Muscle of leg (tissue), 16 donors: Measurements from ENCODE around the gene ATXN7L3B. TPM values are rescaled to one million over a fixed set of nuclear protein-coding genes. Genes with fewer than 3 reads are reported as not detected.
"Not testable (repeated sequence)": the region's sequence is repeated elsewhere in the genome, so short reads cannot be mapped to it uniquely, and the experiment has no call there.

ENCODE experiments used
- DNase-seq: peaks from one replicate; pipeline ENCODE4 v3.0.0; 2013
- H3K27ac ChIP-seq: one replicate; pipeline ENCODE4 v1.5.1; 2013; ENCODE audit warnings: mild to moderate bottlenecking, low read length, control low read depth
- H3K27me3 ChIP-seq: one replicate; pipeline ENCODE4 v1.6.1; 2013; ENCODE audit warnings: low read length; ENCODE audit not compliant: control insufficient read depth, insufficient read depth
- H3K36me3 ChIP-seq: one replicate; pipeline ENCODE4 v1.6.1; 2013; ENCODE audit warnings: low read length; ENCODE audit not compliant: control insufficient read depth, insufficient read depth
- H3K4me1 ChIP-seq: one replicate; pipeline ENCODE4 v1.6.1; 2013; ENCODE audit warnings: low read length; ENCODE audit not compliant: control insufficient read depth, insufficient read depth
- H3K4me3 ChIP-seq: one replicate; pipeline ENCODE4 v1.5.1; 2013; ENCODE audit warnings: low read length, control low read depth
- H3K9me3 ChIP-seq: replicated peaks from 2 replicates; pipeline ENCODE4 v1.6.1; 2013; ENCODE audit warnings: low read depth, low read length; ENCODE audit not compliant: control insufficient read depth
- WGBS: methylation state at CpG from one replicate; pipeline ENCODE4 v1.1.5; 2013; ENCODE audit warnings: missing lambda C conversion rate; ENCODE audit not compliant: insufficient coverage; 5-methylcytosine and 5-hydroxymethylcytosine counted together
- long read RNA-seq, 11 donors: transcript quantifications; one replicate each; lab custom pipeline, GENCODE V29; 2026
- polyA plus RNA-seq, 8 donors: library from polyadenylated mRNA; unstranded; fragments of 120-200 nt; gene quantifications; one replicate each; pipeline versions ENCODE4 v1.2.1 to v1.2.3, GENCODE V29; 2013; ENCODE audit warnings: inconsistent platforms in 1 of 8, low replicate concordance in 1 of 8; ENCODE audit not compliant: insufficient read length in 8 of 8, insufficient read depth in 1 of 8
- total RNA-seq: library from RNA; stranded (reverse); fragments of 120-200 nt; gene quantifications from one replicate; pipeline ENCODE4 v1.2.4, GENCODE V29; 2013

ATXN7L3B gene, protein sequence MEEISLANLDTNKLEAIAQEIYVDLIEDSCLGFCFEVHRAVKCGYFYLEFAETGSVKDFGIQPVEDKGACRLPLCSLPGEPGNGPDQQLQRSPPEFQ
- total RNA-seq = 32.6 TPM
- polyA plus RNA-seq = 10 to 100 TPM; 41.3 to 58.3 (median 51.3) TPM
- long read RNA-seq, donor 1, full-length matches to known transcripts = 63 of 63 reads
- long read RNA-seq, donor 1, partial matches to known transcripts = 0 of 63 reads
- long read RNA-seq, donor 1, other reads (novel, unspliced or antisense) = 0 of 63 reads
- long read RNA-seq, donor 2, full-length matches to known transcripts = 16 of 16 reads
- long read RNA-seq, donor 2, partial matches to known transcripts = 0 of 16 reads
- long read RNA-seq, donor 2, other reads (novel, unspliced or antisense) = 0 of 16 reads
- long read RNA-seq, donor 3, full-length matches to known transcripts = 116 of 116 reads
- long read RNA-seq, donor 3, partial matches to known transcripts = 0 of 116 reads
- long read RNA-seq, donor 3, other reads (novel, unspliced or antisense) = 0 of 116 reads
- long read RNA-seq, donor 4, full-length matches to known transcripts = 87 of 87 reads
- long read RNA-seq, donor 4, partial matches to known transcripts = 0 of 87 reads
- long read RNA-seq, donor 4, other reads (novel, unspliced or antisense) = 0 of 87 reads
- long read RNA-seq, donor 5, full-length matches to known transcripts = 247 of 247 reads
- long read RNA-seq, donor 5, partial matches to known transcripts = 0 of 247 reads
- long read RNA-seq, donor 5, other reads (novel, unspliced or antisense) = 0 of 247 reads
- long read RNA-seq, donor 6, full-length matches to known transcripts = 140 of 140 reads
- long read RNA-seq, donor 6, partial matches to known transcripts = 0 of 140 reads
- long read RNA-seq, donor 6, other reads (novel, unspliced or antisense) = 0 of 140 reads
- long read RNA-seq, donor 7, full-length matches to known transcripts = 136 of 136 reads
- long read RNA-seq, donor 7, partial matches to known transcripts = 0 of 136 reads
- long read RNA-seq, donor 7, other reads (novel, unspliced or antisense) = 0 of 136 reads
- long read RNA-seq, donor 8, full-length matches to known transcripts = 110 of 110 reads
- long read RNA-seq, donor 8, partial matches to known transcripts = 0 of 110 reads
- long read RNA-seq, donor 8, other reads (novel, unspliced or antisense) = 0 of 110 reads
- long read RNA-seq, donor 9, full-length matches to known transcripts = 121 of 121 reads
- long read RNA-seq, donor 9, partial matches to known transcripts = 0 of 121 reads
- long read RNA-seq, donor 9, other reads (novel, unspliced or antisense) = 0 of 121 reads
- long read RNA-seq, donor 10, full-length matches to known transcripts = 195 of 195 reads
- long read RNA-seq, donor 10, partial matches to known transcripts = 0 of 195 reads
- long read RNA-seq, donor 10, other reads (novel, unspliced or antisense) = 0 of 195 reads
- long read RNA-seq, donor 11, full-length matches to known transcripts = 129 of 129 reads
- long read RNA-seq, donor 11, partial matches to known transcripts = 0 of 129 reads
- long read RNA-seq, donor 11, other reads (novel, unspliced or antisense) = 0 of 129 reads

DNA sequence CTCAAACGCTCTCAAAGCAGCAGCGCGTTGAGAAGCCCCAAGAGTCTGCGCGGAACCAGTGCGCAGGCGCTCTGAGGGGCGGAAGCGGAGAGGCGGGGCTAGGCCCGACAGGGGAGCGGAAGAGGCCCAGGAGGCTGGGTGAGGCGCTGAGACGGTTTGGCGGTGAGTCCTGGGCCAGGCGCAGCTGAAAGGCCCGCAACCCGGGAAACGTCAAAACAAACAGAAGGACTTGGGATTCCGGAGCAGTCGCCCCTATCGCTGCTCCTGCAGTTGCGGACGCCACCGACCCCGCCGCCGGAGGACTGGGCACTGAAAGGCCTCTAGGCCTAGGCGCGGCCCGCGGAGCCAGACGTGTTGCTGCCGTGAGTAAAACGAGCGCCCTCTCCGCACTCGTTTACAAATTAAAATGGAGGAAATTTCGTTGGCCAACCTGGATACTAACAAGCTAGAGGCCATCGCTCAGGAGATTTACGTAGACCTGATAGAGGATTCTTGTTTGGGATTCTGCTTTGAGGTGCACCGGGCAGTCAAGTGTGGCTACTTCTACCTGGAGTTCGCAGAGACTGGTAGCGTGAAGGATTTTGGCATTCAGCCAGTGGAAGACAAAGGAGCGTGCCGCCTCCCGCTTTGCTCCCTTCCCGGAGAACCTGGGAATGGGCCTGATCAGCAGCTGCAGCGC, at the start of gene ATXN7L3B:
TSS of gene ATXN7L3B (plus strand) at position 129 of the 679 bp plus-strand sequence. CDS start at position 407, 278 bp downstream.
- peak within 1 kb of the TSS; percentile 97 for H3K27ac ChIP-seq
- no peaks in the 10 kb centered on the region for H3K27me3 ChIP-seq
- no peaks in the 10 kb centered on the region for H3K9me3 ChIP-seq
- H3K36me3 ChIP-seq = peaks cover 17% of the 10 kb centered on the region
- 0% methylated on average over 47 of the region's 49 CpGs for WGBS
- H3K4me3 ChIP-seq = peak within 1 kb of the TSS; percentile 82
- peak; percentile 98 for DNase-seq
- H3K4me1 ChIP-seq = peaks cover 16% of the 10 kb centered on the region

DNA sequence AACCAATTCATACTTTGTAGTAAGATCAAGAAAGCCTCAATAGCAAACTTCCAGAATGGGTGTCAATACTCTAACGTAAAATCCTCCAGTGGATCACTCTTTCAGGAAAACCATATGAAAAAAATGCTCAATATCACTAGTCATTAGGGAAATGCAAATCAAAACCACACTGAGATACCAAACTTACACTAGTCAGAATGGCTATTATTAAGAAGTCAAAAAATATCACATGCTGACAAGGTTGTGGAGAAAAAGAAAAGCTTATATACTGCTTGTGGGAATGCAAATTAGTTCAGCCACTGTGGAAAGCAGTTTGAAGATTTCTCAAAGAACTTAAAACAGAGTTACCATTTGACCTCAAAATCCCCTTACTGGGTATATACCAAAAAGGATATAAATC, 49.5 kb upstream of the ATXN7L3B start:
- Histone ChIP-seq H3K4me1 (no peaks in the 10 kb centered on the region), H3K27me3 (no peaks in the 10 kb centered on the region), H3K9me3 (no peaks in the 10 kb centered on the region), H3K4me3 (no peak overlapping the region), H3K36me3 (no peaks in the 10 kb centered on the region), H3K27ac (no peak overlapping the region)
- DNase-seq = no peak
- no CpG with 5 or more reads among the region's 1 CpG for WGBS

DNA sequence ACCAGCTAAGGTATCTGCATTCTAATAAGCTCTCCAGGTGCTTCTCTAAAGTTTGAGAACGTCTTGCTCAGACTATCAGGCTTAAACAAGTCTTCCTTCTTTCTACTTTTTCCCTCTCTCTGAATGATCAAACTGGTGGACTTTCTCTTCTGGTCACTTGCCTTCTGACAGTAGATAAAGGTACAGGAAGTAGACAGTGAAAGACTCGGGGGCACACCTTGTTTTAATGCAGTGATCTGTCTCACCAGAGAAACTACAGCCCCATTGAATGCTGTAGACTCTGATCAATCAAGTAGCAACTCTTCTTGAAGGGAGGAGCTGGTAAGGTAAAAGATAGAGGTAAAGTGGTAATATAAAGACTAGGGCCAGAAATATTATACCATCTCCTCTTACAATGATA, 48.1 kb upstream of the ATXN7L3B start:
- no peaks in the 10 kb centered on the region for H3K9me3 ChIP-seq
- WGBS = 40% methylated on average over 1 of the region's 2 CpGs
- no peaks in the 10 kb centered on the region for H3K27me3 ChIP-seq
- H3K4me3 ChIP-seq = no peak overlapping the region
- no peak overlapping the region for H3K27ac ChIP-seq
- no peak for DNase-seq
- H3K4me1 ChIP-seq = no peaks in the 10 kb centered on the region
- no peaks in the 10 kb centered on the region for H3K36me3 ChIP-seq

DNA sequence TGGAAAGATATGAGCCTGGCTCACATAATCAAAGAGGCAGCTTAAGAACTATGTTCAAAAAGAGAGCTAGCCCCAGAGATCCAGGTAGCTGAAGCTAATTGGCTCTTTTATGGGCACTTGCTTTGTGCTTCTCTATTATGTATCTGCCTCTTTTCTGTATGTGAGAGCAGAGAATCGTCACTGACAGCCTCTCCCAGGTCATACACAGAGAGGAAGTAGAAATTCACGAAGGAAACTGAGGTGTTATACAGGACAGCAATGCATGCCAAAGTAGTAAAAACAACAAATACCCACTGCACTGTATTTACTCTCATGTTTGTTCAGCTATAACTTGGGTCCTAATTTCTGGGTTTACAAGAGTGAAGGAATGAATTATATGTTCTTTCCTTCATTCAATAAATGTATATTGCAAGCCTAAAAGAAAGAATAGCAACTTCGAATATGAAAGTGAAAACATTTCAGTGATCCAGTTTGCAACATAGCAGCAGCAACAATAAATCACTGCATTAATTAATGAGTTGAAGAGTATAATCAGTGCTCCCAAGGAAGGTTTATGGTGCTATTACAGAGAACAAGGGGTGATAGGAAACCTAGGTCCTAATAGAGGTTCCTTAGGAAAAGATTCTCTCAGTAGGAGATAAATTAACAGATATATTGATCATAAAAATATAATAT, 47.1 kb upstream of the ATXN7L3B start:
- Histone ChIP-seq H3K4me3 (no peak overlapping the region), H3K27me3 (no peaks in the 10 kb centered on the region), H3K27ac (no peak overlapping the region), H3K36me3 (no peaks in the 10 kb centered on the region), H3K4me1 (no peaks in the 10 kb centered on the region), H3K9me3 (no peaks in the 10 kb centered on the region)
- no CpG with 5 or more reads among the region's 3 CpGs for WGBS
- no peak for DNase-seq

DNA sequence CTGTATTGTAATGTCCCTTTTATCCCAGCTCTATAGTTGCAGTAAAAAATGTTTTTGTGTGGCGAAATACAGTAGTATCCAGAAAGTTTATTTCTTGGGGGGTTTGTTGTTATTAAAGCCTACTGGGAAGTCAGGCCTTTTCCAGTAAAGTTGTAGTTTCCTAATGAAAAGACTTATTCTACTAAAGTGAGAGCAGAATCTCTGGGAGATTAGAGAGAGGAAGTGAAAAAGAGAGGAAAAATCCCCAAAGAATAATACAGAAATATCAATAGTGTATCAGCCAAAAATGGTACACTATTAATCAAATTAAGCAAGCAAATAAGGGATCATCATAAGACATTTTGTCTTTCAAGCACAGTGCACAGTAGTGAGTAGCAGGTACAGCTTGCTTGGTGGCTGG, 46.3 kb upstream of the ATXN7L3B start:
- Histone ChIP-seq H3K4me3 (no peak overlapping the region), H3K27me3 (no peaks in the 10 kb centered on the region), H3K27ac (no peak overlapping the region), H3K36me3 (no peaks in the 10 kb centered on the region), H3K9me3 (no peaks in the 10 kb centered on the region), H3K4me1 (no peaks in the 10 kb centered on the region)
- no CpG with 5 or more reads among the region's 1 CpG for WGBS
- no peak for DNase-seq

DNA sequence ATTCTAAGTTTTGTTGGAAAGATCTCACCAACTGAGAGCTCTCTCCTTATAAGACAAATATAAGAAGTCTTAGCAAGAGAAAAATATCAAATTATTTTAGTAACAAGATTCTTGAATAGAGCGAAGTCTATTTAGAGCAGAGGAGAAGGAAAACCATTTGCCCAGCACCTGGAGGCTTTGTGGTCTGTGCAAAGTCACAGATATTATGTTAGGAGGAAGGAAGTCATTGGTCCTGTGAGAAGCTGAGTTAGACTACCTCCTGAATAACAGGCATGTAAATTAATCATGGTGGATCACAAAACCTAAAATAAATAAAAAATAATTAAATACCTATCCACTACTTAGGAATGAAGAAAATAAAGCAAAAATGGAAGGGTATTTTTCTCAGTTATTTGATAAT, 38.4 kb upstream of the ATXN7L3B start:
- no peaks in the 10 kb centered on the region for H3K9me3 ChIP-seq
- no peak overlapping the region for H3K27ac ChIP-seq
- no CpG with 5 or more reads among the region's 1 CpG for WGBS
- no peak for DNase-seq
- no peaks in the 10 kb centered on the region for H3K4me1 ChIP-seq
- no peaks in the 10 kb centered on the region for H3K27me3 ChIP-seq
- no peaks in the 10 kb centered on the region for H3K36me3 ChIP-seq
- H3K4me3 ChIP-seq = no peak overlapping the region

DNA sequence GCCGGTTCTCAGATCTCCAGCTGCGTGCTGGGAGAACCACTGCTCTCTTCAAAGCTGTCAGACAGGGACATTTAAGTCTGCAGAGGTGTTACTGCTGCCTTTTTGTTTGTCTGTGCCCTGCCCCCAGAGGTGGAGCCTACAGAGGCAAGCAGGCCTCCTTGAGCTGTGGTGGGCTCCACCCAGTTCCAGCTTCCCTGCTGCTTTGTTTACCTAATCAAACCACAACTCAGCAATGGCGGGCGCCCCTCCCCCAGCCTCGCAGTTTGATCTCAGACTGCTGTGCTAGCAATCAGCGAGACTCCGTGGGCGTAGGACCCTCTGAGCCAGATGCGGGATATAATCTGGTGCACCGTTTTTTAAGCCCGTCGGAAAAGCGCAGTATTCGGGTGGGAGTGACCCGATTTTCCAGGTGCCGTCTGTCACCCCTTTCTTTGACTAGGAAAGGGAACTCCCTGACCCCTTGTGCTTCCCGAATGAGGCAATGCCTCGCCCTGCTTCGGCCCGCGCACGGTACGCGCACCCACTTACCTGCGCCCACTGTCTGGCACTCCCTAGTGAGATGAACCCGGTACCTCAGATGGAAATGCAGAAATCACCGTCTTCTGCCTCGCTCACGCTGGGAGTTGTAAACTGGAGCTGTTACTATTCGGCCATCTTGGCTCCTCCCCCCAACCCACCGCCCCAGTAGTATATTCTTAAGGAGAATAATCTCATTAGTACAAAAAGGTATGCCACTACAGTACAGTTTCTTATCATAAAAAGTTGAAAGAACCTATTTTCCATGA, 28.6 kb upstream of the ATXN7L3B start:
- not testable (repeated sequence) for H3K27ac ChIP-seq, H3K4me1 ChIP-seq, H3K9me3 ChIP-seq, H3K4me3 ChIP-seq, DNase-seq, H3K27me3 ChIP-seq, H3K36me3 ChIP-seq
- 93% methylated on average over 10 of the region's 31 CpGs for WGBS

DNA sequence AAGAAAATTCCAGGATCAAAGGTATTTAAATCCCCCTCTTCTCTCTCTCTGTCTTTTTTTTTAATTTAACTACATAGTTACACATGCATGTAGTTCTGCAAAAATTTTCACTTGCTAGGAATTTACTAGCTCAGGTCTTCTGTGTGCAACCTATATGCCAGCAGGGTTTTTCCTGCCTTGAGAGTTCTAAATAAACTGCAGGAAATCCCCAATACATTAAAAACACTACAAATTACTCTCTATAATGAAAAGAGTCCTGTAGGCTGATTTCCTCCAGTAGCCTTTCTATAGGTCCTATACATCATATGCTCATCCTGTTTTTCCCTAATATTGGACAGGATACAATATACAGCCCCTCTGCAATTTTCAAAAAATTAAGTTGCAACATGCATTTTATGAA, 27.7 kb upstream of the ATXN7L3B start:
- Histone ChIP-seq H3K27me3 (no peaks in the 10 kb centered on the region), H3K27ac (no peak overlapping the region), H3K9me3 (no peaks in the 10 kb centered on the region), H3K4me1 (no peaks in the 10 kb centered on the region), H3K36me3 (no peaks in the 10 kb centered on the region), H3K4me3 (no peak overlapping the region)
- no peak for DNase-seq
